Left ventricle myocardium inferior (tissue), 1 donor: Measurements from ENCODE around the gene TBC1D22B. TPM values are rescaled to one million over a fixed set of nuclear protein-coding genes. Genes with fewer than 3 reads are reported as not detected.
"Not testable (repeated sequence)": the region's sequence is repeated elsewhere in the genome, so short reads cannot be mapped to it uniquely, and the experiment has no call there.

ENCODE experiments used
- DNase-seq: peaks from one replicate; pipeline ENCODE4 v3.0.0-alpha.2; 2020
- H3K27ac ChIP-seq: fragments of 200-600 bp; replicated peaks from 2 replicates; pipeline ENCODE4 v1.8.0; 2021
- H3K27me3 ChIP-seq: fragments of 200-600 bp; 2 replicates; pipeline ENCODE4 v1.8.0; 2021; ENCODE audit warnings: low read depth
- H3K36me3 ChIP-seq: fragments of 200-600 bp; 2 replicates; pipeline ENCODE4 v1.8.0; 2021
- H3K4me1 ChIP-seq: fragments of 200-600 bp; 2 replicates; pipeline ENCODE4 v1.8.0; 2021
- H3K4me3 ChIP-seq: fragments of 200-600 bp; 2 replicates; pipeline ENCODE4 v1.8.0; 2021; ENCODE audit warnings: mild to moderate bottlenecking, moderate library complexity
- H3K9me3 ChIP-seq: fragments of 200-600 bp; replicated peaks from 2 replicates; pipeline ENCODE4 v1.8.0; 2021
- intact Hi-C: fragments of 100-400 bp; cut with micrococcal nuclease; formaldehyde crosslinking; loops from one replicate; pipeline ENCODE4 v1.11.0; 2022
- total RNA-seq: library from RNA; stranded (reverse); fragmentation: NEBNext Ultra II Directional; extraction: Animal tissue kit (Norgen Biotek cat#: 25700); gene quantifications from one replicate; pipeline ENCODE4 v1.2.1, GENCODE V29; 2021
- TF ChIP-seq, protein P1 (sequence below): fragments of 200-600 bp; IDR thresholded peaks from 2 replicates; pipeline ENCODE4 v1.8.0; 2021; ENCODE audit warnings: antibody characterized with exemption, mild to moderate bottlenecking, borderline replicate concordance
- donor health status: DM: no; HTN: yes; CAD: no; lungs with severe emphysema.

TBC1D22B gene
- total RNA-seq, 1 donor from 2014 or later = 6.1 TPM

GRCh38 chr6:37293426-37293825 lies 35.9 kb downstream of the TBC1D22B start:
- no peak for DNase-seq
- Histone ChIP-seq H3K9me3 (no peaks in the 10 kb centered on the region), H3K36me3 (peaks cover 91% of the 10 kb centered on the region), H3K4me3 (no peak overlapping the region), H3K27ac (no peak overlapping the region), H3K27me3 (no peaks in the 10 kb centered on the region), H3K4me1 (no peaks in the 10 kb centered on the region)
- intact Hi-C loops = no loop called here
- TF ChIP-seq, protein P1, sequence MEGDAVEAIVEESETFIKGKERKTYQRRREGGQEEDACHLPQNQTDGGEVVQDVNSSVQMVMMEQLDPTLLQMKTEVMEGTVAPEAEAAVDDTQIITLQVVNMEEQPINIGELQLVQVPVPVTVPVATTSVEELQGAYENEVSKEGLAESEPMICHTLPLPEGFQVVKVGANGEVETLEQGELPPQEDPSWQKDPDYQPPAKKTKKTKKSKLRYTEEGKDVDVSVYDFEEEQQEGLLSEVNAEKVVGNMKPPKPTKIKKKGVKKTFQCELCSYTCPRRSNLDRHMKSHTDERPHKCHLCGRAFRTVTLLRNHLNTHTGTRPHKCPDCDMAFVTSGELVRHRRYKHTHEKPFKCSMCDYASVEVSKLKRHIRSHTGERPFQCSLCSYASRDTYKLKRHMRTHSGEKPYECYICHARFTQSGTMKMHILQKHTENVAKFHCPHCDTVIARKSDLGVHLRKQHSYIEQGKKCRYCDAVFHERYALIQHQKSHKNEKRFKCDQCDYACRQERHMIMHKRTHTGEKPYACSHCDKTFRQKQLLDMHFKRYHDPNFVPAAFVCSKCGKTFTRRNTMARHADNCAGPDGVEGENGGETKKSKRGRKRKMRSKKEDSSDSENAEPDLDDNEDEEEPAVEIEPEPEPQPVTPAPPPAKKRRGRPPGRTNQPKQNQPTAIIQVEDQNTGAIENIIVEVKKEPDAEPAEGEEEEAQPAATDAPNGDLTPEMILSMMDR = no peak

- intact Hi-C loops, H3K27ac ChIP-seq, H3K4me3 ChIP-seq, H3K4me1 ChIP-seq, H3K27me3 ChIP-seq, H3K9me3 ChIP-seq, DNase-seq: not testable (repeated sequence)
- peaks cover 82% of the 10 kb centered on the region for H3K36me3 ChIP-seq
These were observed 40.1 kb downstream of the TBC1D22B start for GRCh38 chr6:37297637-37298036.

DNA sequence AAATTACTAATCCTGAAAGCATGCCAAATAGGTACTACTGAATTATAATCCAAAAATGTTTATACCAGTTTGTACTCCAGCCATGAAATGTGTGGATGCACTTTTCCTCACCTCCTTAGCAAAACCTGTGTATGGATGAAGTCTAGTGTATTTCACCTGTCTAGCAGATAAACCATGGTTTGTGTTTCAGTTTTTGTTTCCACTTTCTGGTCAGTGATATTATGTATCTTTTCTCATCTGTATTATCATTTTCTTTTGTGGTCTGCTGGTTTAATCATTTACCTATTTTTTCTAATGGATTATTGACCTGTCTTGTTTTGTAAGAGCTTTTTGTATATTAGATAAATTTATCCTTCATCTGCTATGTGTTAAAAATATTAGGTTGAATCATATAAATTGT lies 41.4 kb downstream of the TBC1D22B start:
- H3K9me3 ChIP-seq = no peaks in the 10 kb centered on the region
- H3K36me3 ChIP-seq = peaks cover 83% of the 10 kb centered on the region
- H3K27me3 ChIP-seq = no peaks in the 10 kb centered on the region
- TF ChIP-seq, protein P1 = no peak
- H3K27ac ChIP-seq = no peak overlapping the region
- no peaks in the 10 kb centered on the region for H3K4me1 ChIP-seq
- no peak for DNase-seq
- intact Hi-C loops = no loop called here
- H3K4me3 ChIP-seq = no peak overlapping the region

DNA sequence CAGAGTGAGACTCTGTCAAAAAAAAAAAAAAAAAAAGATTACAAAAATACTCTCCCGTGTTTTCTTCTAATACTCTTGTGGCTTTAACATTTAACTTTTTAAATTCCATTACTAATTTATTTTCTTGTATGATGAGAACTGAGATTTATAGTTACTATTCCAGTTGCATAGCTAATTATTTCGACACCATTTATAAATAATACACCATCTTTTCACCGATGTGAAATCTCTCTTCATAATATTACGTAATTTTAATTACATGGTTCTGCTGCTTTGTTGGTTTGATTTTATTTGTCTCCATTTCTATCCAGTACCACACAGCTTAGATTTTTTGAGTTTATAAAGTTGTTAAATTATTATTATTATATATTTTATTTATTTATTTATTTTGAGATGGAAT lies 42.4 kb downstream of the TBC1D22B start:
- no peak for DNase-seq
- Histone ChIP-seq H3K27ac (no peak overlapping the region), H3K4me3 (no peak overlapping the region), H3K4me1 (no peaks in the 10 kb centered on the region), H3K9me3 (no peaks in the 10 kb centered on the region), H3K36me3 (peaks cover 79% of the 10 kb centered on the region), H3K27me3 (no peaks in the 10 kb centered on the region)
- intact Hi-C loops = no loop called here
- TF ChIP-seq, protein P1 = no peak

DNA sequence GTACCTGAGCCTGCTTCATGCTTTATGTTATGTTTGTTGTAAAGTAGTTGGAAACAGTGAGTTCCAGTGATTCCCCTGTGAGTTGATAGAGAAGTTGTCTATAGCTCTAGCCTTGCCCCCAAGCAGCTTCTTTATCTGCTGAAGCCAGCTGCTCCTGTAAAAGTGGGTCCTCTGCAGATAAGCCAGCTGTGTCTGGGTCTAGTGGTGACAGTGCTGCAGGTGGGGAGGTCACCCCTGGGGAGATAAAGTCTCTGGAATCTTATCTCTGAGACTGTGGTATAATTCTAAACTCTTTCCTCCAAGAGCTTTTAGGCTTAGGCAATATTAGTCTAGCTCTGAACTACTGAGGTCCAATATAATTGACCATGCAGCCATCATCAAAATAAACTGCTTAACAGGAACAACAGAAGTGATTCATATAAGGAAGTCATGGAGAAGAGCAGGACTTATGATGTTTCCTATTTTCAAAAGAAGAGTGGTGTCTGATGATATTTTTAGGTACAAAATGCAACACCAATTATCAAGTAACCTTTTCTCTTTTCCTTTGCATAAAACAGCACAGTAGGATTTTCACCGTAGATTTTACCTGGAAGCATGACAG lies 44.6 kb downstream of the TBC1D22B start:
- Histone ChIP-seq H3K4me1 (peaks cover 8% of the 10 kb centered on the region), H3K27me3 (no peaks in the 10 kb centered on the region), H3K36me3 (peaks cover 58% of the 10 kb centered on the region), H3K9me3 (no peaks in the 10 kb centered on the region), H3K4me3 (no peak overlapping the region), H3K27ac (no peak overlapping the region)
- DNase-seq = no peak
- intact Hi-C loops = no loop called here
- TF ChIP-seq, protein P1 = no peak

- intact Hi-C loops = no loop called here
- Histone ChIP-seq H3K27ac (no peak overlapping the region), H3K4me3 (no peak overlapping the region), H3K9me3 (no peaks in the 10 kb centered on the region), H3K27me3 (no peaks in the 10 kb centered on the region), H3K4me1 (peaks cover 14% of the 10 kb centered on the region), H3K36me3 (peaks cover 49% of the 10 kb centered on the region)
- TF ChIP-seq, protein P1 = no peak
- no peak for DNase-seq
These were observed 45.6 kb downstream of the TBC1D22B start for GRCh38 chr6:37303091-37303660.
